KMS-11 (cell line): ENCODE measurements around the gene CST6.

Experiments
- H2AFZ ChIP-seq: fragments of 200-600 bp; sonication (generic); 2 replicates; pipeline ENCODE4 v1.6.1; 2016; ENCODE audit warnings: antibody characterized with exemption, mixed run types, low read depth
- H3K27ac ChIP-seq: fragments of 200-600 bp; sonication (generic); 2 replicates; pipeline ENCODE4 v1.6.1; 2016; ENCODE audit warnings: mild to moderate bottlenecking, mixed run types
- H3K27me3 ChIP-seq: fragments of 200-600 bp; sonication (generic); 2 replicates; pipeline ENCODE4 v1.6.1; 2017; ENCODE audit warnings: mild to moderate bottlenecking, low read depth, mixed run types, moderate library complexity; ENCODE audit not compliant: insufficient read depth
- H3K36me3 ChIP-seq: fragments of 200-600 bp; sonication (generic); 2 replicates; pipeline ENCODE4 v1.6.1; 2017; ENCODE audit warnings: mild to moderate bottlenecking, mixed run types; ENCODE audit not compliant: insufficient read depth
- H3K4me1 ChIP-seq: fragments of 200-600 bp; sonication (generic); 2 replicates; pipeline ENCODE4 v1.6.1; 2016; ENCODE audit warnings: mild to moderate bottlenecking, low read depth, mixed run types; ENCODE audit not compliant: poor library complexity, severe bottlenecking
- H3K4me2 ChIP-seq: fragments of 200-600 bp; sonication (generic); 2 replicates; pipeline ENCODE4 v1.7.0; 2016; ENCODE audit warnings: mild to moderate bottlenecking, mixed run types
- H3K4me3 ChIP-seq: fragments of 200-600 bp; sonication (generic); IDR thresholded peaks from 2 replicates; pipeline ENCODE4 v1.6.1; 2017; ENCODE audit warnings: low read depth, low read length, mixed read lengths; ENCODE audit not compliant: insufficient read depth
- H3K79me2 ChIP-seq: fragments of 200-600 bp; sonication (generic); 2 replicates; pipeline ENCODE4 v1.6.1; 2016; ENCODE audit warnings: low read depth, mixed run types; ENCODE audit not compliant: insufficient read depth
- H3K9ac ChIP-seq: fragments of 200-600 bp; sonication (generic); 2 replicates; pipeline ENCODE4 v1.6.1; 2016; ENCODE audit warnings: mild to moderate bottlenecking, mixed run types
- H4K20me1 ChIP-seq: fragments of 200-600 bp; sonication (generic); 2 replicates; pipeline ENCODE4 v1.6.1; 2016; ENCODE audit warnings: mild to moderate bottlenecking, mixed run types; ENCODE audit not compliant: insufficient read depth
- CTCF ChIP-seq: fragments of 200-600 bp; sonication (generic); conservative IDR thresholded peaks from 2 replicates; pipeline ENCODE4 v1.6.1; 2017; ENCODE audit warnings: low read depth, mild to moderate bottlenecking, antibody characterized with exemption, low read length, moderate library complexity, mixed read lengths

Gene CST6

GRCh38 chr11:65967329-65967934, 44.4 kb upstream of the CST6 start:
- no peaks in the 10 kb centered on the region for H3K27me3 ChIP-seq
- H2AFZ ChIP-seq = no peak overlapping the region
- H3K4me3 ChIP-seq = no peak overlapping the region
- TF ChIP-seq CTCF = no peak
- H3K9ac ChIP-seq = no peak overlapping the region
- no peaks in the 10 kb centered on the region for H3K36me3 ChIP-seq
- no peak overlapping the region for H3K27ac ChIP-seq
- peaks cover 16% of the 10 kb centered on the region for H3K4me1 ChIP-seq
- no peak overlapping the region for H3K4me2 ChIP-seq
- H4K20me1 ChIP-seq = 0 out of 2 replicates have a peak, but pooled peaks cover 3% of the 10 kb centered on the region
- H3K79me2 ChIP-seq = peaks cover 20% of the 10 kb centered on the region

GRCh38 chr11:65968600-65969482, 43.0 kb upstream of the CST6 start:
- Histone ChIP-seq H3K4me1 (peaks cover 1% of the 10 kb centered on the region), H3K9ac (no peak overlapping the region), H3K4me3 (no peak overlapping the region), H4K20me1 (no peaks in the 10 kb centered on the region), H2AFZ (no peak overlapping the region), H3K27me3 (no peaks in the 10 kb centered on the region), H3K79me2 (peaks cover 6% of the 10 kb centered on the region; the same call in 1 of the 2 replicates), H3K27ac (no peak overlapping the region), H3K36me3 (no peaks in the 10 kb centered on the region), H3K4me2 (no peak overlapping the region)
- no peak for TF ChIP-seq CTCF

DNA sequence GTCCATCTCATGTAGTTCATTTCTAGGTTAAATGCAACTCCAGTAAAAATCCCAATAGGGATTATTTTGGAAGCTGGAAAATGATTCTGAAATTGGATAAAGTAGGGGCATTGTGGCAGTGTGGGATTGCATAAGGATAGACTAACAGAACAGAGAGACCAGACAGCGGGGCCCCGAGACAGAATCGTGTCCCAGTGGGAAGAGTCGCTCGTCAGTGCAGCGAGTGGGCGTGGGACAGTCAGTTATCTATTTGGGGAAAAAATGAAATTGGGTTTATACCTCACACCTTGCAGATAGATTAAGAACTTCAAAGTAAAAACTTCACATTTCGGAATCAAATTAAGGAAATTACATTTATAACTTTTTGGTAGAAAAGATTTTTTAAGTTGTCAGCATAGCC, 39.7 kb upstream of the CST6 start:
- Histone ChIP-seq H3K4me2 (no peak overlapping the region), H3K4me1 (no peaks in the 10 kb centered on the region), H3K27ac (no peak overlapping the region), H3K4me3 (no peak overlapping the region), H3K27me3 (no peaks in the 10 kb centered on the region), H3K9ac (no peak overlapping the region), H3K36me3 (no peaks in the 10 kb centered on the region), H2AFZ (no peak overlapping the region), H4K20me1 (no peaks in the 10 kb centered on the region), H3K79me2 (no peaks in the 10 kb centered on the region)
- TF ChIP-seq CTCF = no peak

- TF ChIP-seq CTCF = no peak
- Histone ChIP-seq H4K20me1 (no peaks in the 10 kb centered on the region), H3K36me3 (no peaks in the 10 kb centered on the region), H3K4me1 (no peaks in the 10 kb centered on the region), H3K27me3 (no peaks in the 10 kb centered on the region), H3K27ac (no peak overlapping the region), H3K9ac (no peak overlapping the region), H3K4me2 (no peak overlapping the region), H3K79me2 (no peaks in the 10 kb centered on the region), H2AFZ (no peak overlapping the region), H3K4me3 (no peak overlapping the region)
Measured at GRCh38 chr11:65973439-65974110, 38.2 kb upstream of the CST6 start.
